OCI-LY3 (cell line): ENCODE results near the gene FAM131A.

Source experiments
- H2AFZ ChIP-seq: fragments of 200-600, 300-600 bp; shearing (Covaris generic); 2 replicates; pipeline ENCODE4 v1.6.0; 2014; ENCODE audit warnings: antibody characterized with exemption, low read depth, low read length
- H3K27ac ChIP-seq: fragments of 200-600, 300-600 bp; sonication (generic); 2 replicates; pipeline ENCODE4 v1.5.1; 2014; ENCODE audit warnings: mild to moderate bottlenecking, low read length, moderate library complexity, mixed read lengths
- H3K27me3 ChIP-seq: fragments of 200-600, 300-600 bp; sonication (generic); 2 replicates; pipeline ENCODE4 v1.6.1; 2014; ENCODE audit warnings: low read depth, low read length, mixed read lengths
- H3K36me3 ChIP-seq: fragments of 200-600, 300-600 bp; sonication (generic); replicated peaks from 2 replicates; pipeline ENCODE3; 2014; ENCODE audit warnings: low read depth, low read length, mixed read lengths
- H3K4me1 ChIP-seq: fragments of 300-600, 200-600 bp; sonication (generic); 2 replicates; pipeline ENCODE4 v1.6.1; 2014; ENCODE audit warnings: low read length, mixed read lengths
- H3K4me2 ChIP-seq: fragments of 200-600, 300-600 bp; sonication (generic); 2 replicates; pipeline ENCODE4 v1.6.1; 2014; ENCODE audit warnings: low read length, mixed read lengths
- H3K4me3 ChIP-seq: fragments of 300-600, 200-600 bp; sonication (generic); 2 replicates; pipeline ENCODE4 v1.5.1; 2014; ENCODE audit warnings: antibody characterized with exemption, mild to moderate bottlenecking, low read length, moderate library complexity
- H3K79me2 ChIP-seq: fragments of 300-600, 200-600 bp; shearing (Covaris generic); 2 replicates; pipeline ENCODE4 v1.6.1; 2014; ENCODE audit warnings: mild to moderate bottlenecking, low read length, mixed read lengths
- H3K9ac ChIP-seq: fragments of 300-600, 200-600 bp; shearing (Covaris generic); 2 replicates; pipeline ENCODE4 v1.6.0; 2014; ENCODE audit warnings: mild to moderate bottlenecking, low read length, moderate library complexity
- H3K9me3 ChIP-seq: fragments of 200-600, 300-600 bp; shearing (Covaris generic); 2 replicates; pipeline ENCODE4 v1.6.1; 2014; ENCODE audit warnings: low read length, mixed read lengths; ENCODE audit not compliant: insufficient read depth
- H4K20me1 ChIP-seq: fragments of 200-600, 300-600 bp; sonication (generic); 2 replicates; pipeline ENCODE4 v1.6.1; 2016; ENCODE audit warnings: low read length, mixed read lengths; ENCODE audit not compliant: insufficient read depth
- CTCF ChIP-seq: fragments of 200-600, 300-600 bp; sonication (generic); IDR thresholded peaks from 2 replicates; pipeline ENCODE4 v1.5.1; 2014; ENCODE audit warnings: antibody characterized with exemption, low read length, low read depth
- EZH2phosphoT487 ChIP-seq: fragments of 200-600 bp; shearing (Covaris generic); IDR thresholded peaks from 2 replicates; pipeline ENCODE4 v1.6.1; 2018; ENCODE audit warnings: antibody characterized with exemption, mixed run types, low read depth

Gene FAM131A

GRCh38 chr3:184314700-184315542, 22.5 kb upstream of the FAM131A start:
- H3K4me2 ChIP-seq: peak overlapping the region; percentile 88
- TF ChIP-seq EZH2phosphoT487 (no peak), CTCF (no peak)
- H3K27me3 ChIP-seq: no peaks in the 10 kb centered on the region
- H3K79me2 ChIP-seq: peaks cover 54% of the 10 kb centered on the region
- peak overlapping the region; percentile 96 for H3K9ac ChIP-seq
- peaks cover 42% of the 10 kb centered on the region for H3K36me3 ChIP-seq
- peaks cover 19% of the 10 kb centered on the region for H3K4me1 ChIP-seq
- no peak overlapping the region for H2AFZ ChIP-seq
- H3K9me3 ChIP-seq: no peaks in the 10 kb centered on the region
- peak overlapping the region; percentile 69 for H3K27ac ChIP-seq
- H4K20me1 ChIP-seq: peaks cover 47% of the 10 kb centered on the region
- peak overlapping the region; percentile 98 for H3K4me3 ChIP-seq

GRCh38 chr3:184315543-184315867, 21.9 kb upstream of the FAM131A start:
- Histone ChIP-seq H3K4me3 (peak overlapping the region; percentile 98), H3K4me1 (peaks cover 19% of the 10 kb centered on the region), H3K36me3 (peaks cover 39% of the 10 kb centered on the region), H3K79me2 (peaks cover 59% of the 10 kb centered on the region), H3K27ac (peak overlapping the region; percentile 69), H4K20me1 (peaks cover 52% of the 10 kb centered on the region), H3K9me3 (no peaks in the 10 kb centered on the region), H3K27me3 (no peaks in the 10 kb centered on the region), H2AFZ (no peak overlapping the region), H3K4me2 (peak overlapping the region; percentile 88), H3K9ac (peak overlapping the region; percentile 96)
- TF ChIP-seq EZH2phosphoT487: no peak
- no peak for TF ChIP-seq CTCF

- H4K20me1 ChIP-seq: peaks cover 57% of the 10 kb centered on the region
- no peak for TF ChIP-seq EZH2phosphoT487
- TF ChIP-seq CTCF: no peak
- H3K4me2 ChIP-seq: peak overlapping the region; percentile 88
- no peak overlapping the region for H2AFZ ChIP-seq
- H3K9ac ChIP-seq: peak overlapping the region; percentile 96
- peak overlapping the region; percentile 98 for H3K4me3 ChIP-seq
- H3K79me2 ChIP-seq: peaks cover 65% of the 10 kb centered on the region
- H3K9me3 ChIP-seq: no peaks in the 10 kb centered on the region
- H3K36me3 ChIP-seq: peaks cover 45% of the 10 kb centered on the region
- no peaks in the 10 kb centered on the region for H3K27me3 ChIP-seq
- peaks cover 19% of the 10 kb centered on the region for H3K4me1 ChIP-seq
- peak overlapping the region; percentile 69; the same call in 1 of the 2 replicates for H3K27ac ChIP-seq
These were observed 21.3 kb upstream of the FAM131A start for GRCh38 chr3:184315871-184316661.

- Histone ChIP-seq H3K27ac (no peak overlapping the region), H3K9me3 (no peaks in the 10 kb centered on the region), H4K20me1 (peaks cover 62% of the 10 kb centered on the region), H3K79me2 (peaks cover 72% of the 10 kb centered on the region), H3K4me3 (peak overlapping the region; percentile 98), H3K4me2 (peak overlapping the region; percentile 88), H3K9ac (no peak overlapping the region), H3K27me3 (no peaks in the 10 kb centered on the region), H3K4me1 (peaks cover 19% of the 10 kb centered on the region), H3K36me3 (peaks cover 52% of the 10 kb centered on the region), H2AFZ (no peak overlapping the region)
- no peak for TF ChIP-seq EZH2phosphoT487
- TF ChIP-seq CTCF: no peak
These were observed 20.6 kb upstream of the FAM131A start for GRCh38 chr3:184316792-184317191.
